ENCODE measurements around the gene ETV3.

DNA sequence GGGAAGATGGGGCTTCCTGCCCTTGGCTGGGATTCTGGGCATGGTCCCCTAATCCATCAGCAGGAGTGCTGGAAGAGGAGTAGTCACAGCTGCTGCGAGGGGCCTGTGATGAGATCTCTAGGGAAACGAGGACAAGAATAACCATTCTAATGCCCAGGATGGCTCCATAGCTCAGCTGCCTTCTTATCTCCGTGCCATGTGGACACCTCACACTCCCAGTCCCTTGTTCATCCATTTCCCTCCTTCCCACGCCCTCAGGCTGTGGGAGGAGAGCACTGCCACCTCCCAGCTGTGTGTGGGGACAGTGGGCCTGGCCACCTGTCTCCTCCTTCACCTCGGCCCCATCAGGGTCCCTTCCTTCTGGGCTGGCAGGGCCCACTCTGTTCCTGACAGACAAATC lies 16.1 kb upstream of the ETV3 start:
- TF ChIP-seq, protein P1, sequence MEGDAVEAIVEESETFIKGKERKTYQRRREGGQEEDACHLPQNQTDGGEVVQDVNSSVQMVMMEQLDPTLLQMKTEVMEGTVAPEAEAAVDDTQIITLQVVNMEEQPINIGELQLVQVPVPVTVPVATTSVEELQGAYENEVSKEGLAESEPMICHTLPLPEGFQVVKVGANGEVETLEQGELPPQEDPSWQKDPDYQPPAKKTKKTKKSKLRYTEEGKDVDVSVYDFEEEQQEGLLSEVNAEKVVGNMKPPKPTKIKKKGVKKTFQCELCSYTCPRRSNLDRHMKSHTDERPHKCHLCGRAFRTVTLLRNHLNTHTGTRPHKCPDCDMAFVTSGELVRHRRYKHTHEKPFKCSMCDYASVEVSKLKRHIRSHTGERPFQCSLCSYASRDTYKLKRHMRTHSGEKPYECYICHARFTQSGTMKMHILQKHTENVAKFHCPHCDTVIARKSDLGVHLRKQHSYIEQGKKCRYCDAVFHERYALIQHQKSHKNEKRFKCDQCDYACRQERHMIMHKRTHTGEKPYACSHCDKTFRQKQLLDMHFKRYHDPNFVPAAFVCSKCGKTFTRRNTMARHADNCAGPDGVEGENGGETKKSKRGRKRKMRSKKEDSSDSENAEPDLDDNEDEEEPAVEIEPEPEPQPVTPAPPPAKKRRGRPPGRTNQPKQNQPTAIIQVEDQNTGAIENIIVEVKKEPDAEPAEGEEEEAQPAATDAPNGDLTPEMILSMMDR (IDR thresholded peaks at IDR 0.05): no peak
- no peak for TF ChIP-seq POLR2AphosphoS5 (IDR thresholded peaks at IDR 0.05)
- TF ChIP-seq EP300 (IDR thresholded peaks at IDR 0.05; ENCODE audit: low read depth): no peak
- no peak for TF ChIP-seq POLR2A (IDR thresholded peaks at IDR 0.05)
